Urinary bladder (tissue), 4 donors: ENCODE data around the gene PIK3R1. TPM values are rescaled to one million over a fixed set of nuclear protein-coding genes. Genes with fewer than 3 reads are reported as not detected.

Experiments
- DNase-seq: peaks from one replicate; pipeline ENCODE4 v3.0.0-alpha.2; 2015; ENCODE audit errors: extremely low spot score
- H3K27ac ChIP-seq: one replicate; pipeline ENCODE4 v1.5.1; 2013; ENCODE audit warnings: low read depth, mild to moderate bottlenecking, moderate library complexity
- H3K36me3 ChIP-seq: one replicate; pipeline ENCODE4 v1.6.1; 2013; ENCODE audit warnings: mild to moderate bottlenecking, moderate library complexity; ENCODE audit not compliant: insufficient read depth
- H3K4me1 ChIP-seq: one replicate; pipeline ENCODE4 v1.6.1; 2013; ENCODE audit warnings: mild to moderate bottlenecking, moderate library complexity; ENCODE audit not compliant: insufficient read depth
- H3K4me3 ChIP-seq: one replicate; pipeline ENCODE4 v1.5.1; 2013; ENCODE audit warnings: low read depth, low read length
- WGBS: extraction: QIAGEN DNeasy Blood & Tissue Kit; methylation state at CpG from one replicate; pipeline ENCODE4 v1.1.7; 2013; 5-methylcytosine and 5-hydroxymethylcytosine counted together
- polyA plus RNA-seq: library from polyadenylated mRNA; stranded (reverse); fragments of 200-250 nt; gene quantifications from one replicate; pipeline ENCODE4 v1.2.3, GENCODE V29; 2013
- total RNA-seq: library from RNA; depleted of rRNA; stranded (reverse); fragments of >200 nt; gene quantifications from one replicate; pipeline ENCODE4 v1.2.3, GENCODE V29; 2014
- donor health status: healthy with polysubstance abuse.
- donor health status: healthy.

The PIK3R1 gene
- total and polyA plus RNA-seq, 2 donors: 66.4 to 128 TPM

- no peak for DNase-seq
- no peaks in the 10 kb centered on the region for H3K36me3 ChIP-seq
- H3K27ac ChIP-seq: no peak overlapping the region
- H3K4me1 ChIP-seq: no peaks in the 10 kb centered on the region
- H3K4me3 ChIP-seq: no peak overlapping the region
Measured at GRCh38 chr5:68336200-68336599, 120.6 kb downstream of the PIK3R1 start.

DNA sequence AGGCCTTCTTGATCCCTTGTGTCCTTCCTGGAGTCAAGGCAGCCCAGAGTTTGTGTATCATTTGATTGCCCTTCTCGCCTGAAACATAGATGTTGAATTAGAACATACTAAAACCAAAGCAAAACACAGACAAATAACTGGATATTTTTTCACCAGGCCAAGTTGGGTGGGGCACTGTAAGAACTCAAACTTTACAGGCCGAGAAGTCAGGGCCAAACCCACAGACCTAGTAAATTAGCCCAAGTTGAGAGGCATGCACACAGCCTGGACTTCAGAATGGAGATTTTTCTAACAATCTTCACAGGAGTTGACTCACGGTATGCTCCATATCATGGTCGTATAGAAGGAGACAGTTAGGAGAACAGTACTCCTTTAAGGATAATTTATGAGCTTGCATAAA, 121.7 kb downstream of the PIK3R1 start:
- Histone ChIP-seq H3K4me3 (no peak overlapping the region), H3K4me1 (no peaks in the 10 kb centered on the region), H3K27ac (no peak overlapping the region), H3K36me3 (no peaks in the 10 kb centered on the region)
- 70% methylated on average over 4 of the region's 4 CpGs for WGBS
- no peak for DNase-seq

DNA sequence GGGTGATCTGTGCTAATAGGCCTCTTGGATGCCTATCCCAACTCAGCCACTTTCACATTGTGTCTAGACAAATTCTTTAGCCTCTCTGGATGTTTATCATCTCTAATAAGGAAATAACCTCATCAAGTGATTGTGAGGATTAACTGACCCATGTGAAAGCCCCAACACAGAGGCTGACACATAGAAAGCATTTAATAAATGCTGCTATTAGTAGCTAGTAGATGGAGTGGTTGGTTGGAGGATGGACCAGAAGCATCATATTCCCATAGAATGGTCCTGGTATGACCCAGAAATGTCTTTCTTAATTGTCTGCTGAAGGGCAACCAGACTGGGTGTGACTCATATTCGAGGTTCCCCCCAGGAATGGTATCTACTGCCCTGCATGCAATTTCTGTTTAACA, 124.4 kb downstream of the PIK3R1 start:
- H3K36me3 ChIP-seq: no peaks in the 10 kb centered on the region
- no peak overlapping the region for H3K4me3 ChIP-seq
- no peak overlapping the region for H3K27ac ChIP-seq
- no peak for DNase-seq
- WGBS: 71% methylated on average over 1 of the region's 1 CpG
- H3K4me1 ChIP-seq: no peaks in the 10 kb centered on the region

GRCh38 chr5:68341006-68341405, 125.5 kb downstream of the PIK3R1 start:
- Histone ChIP-seq H3K4me1 (no peaks in the 10 kb centered on the region), H3K36me3 (no peaks in the 10 kb centered on the region), H3K27ac (no peak overlapping the region), H3K4me3 (no peak overlapping the region)
- no peak for DNase-seq
- WGBS: 84% methylated on average over 3 of the region's 3 CpGs

- H3K27ac ChIP-seq: no peak overlapping the region
- DNase-seq: no peak
- H3K36me3 ChIP-seq: no peaks in the 10 kb centered on the region
- H3K4me1 ChIP-seq: no peaks in the 10 kb centered on the region
- WGBS: 70% methylated on average over 1 of the region's 1 CpG
- H3K4me3 ChIP-seq: no peak overlapping the region
Measured at GRCh38 chr5:68342693-68343092, 127.1 kb downstream of the PIK3R1 start.

- DNase-seq: no peak
- Histone ChIP-seq H3K36me3 (no peaks in the 10 kb centered on the region), H3K4me1 (no peaks in the 10 kb centered on the region), H3K4me3 (no peak overlapping the region), H3K27ac (no peak overlapping the region)
- 47% methylated on average over 5 of the region's 5 CpGs for WGBS
Measured at GRCh38 chr5:68343421-68343826, 127.9 kb downstream of the PIK3R1 start.

DNA sequence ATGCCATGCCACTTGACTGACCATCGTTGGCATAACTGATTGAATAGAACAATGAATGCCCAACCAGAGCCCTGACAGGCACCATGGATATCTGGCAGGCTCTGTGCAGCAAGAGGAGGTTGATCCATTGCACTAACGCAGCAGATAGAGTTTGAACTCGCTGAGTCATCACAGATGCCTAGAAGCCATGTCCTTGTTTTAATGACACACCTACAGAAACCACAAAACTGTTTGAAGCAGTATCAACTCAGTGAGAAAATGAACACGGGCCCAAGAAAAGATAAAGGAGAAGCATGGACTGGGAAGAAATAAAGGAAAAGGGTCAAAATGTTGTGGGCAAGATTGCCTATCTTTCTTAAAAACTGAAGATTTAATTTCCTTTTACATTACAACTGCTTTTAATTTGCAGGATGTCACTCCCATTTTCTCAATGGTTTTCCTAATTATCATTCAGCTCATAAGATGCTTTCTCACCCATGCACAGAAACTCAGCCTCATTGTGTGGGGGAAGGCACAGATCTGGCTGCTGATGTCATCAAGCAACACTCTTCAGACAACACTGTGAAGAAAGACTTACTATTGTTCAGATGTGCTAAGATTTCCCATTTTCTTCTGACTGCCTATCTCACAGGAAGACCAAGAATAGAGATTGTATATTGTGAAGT, 129.0 kb downstream of the PIK3R1 start:
- no peaks in the 10 kb centered on the region for H3K36me3 ChIP-seq
- no peaks in the 10 kb centered on the region for H3K4me1 ChIP-seq
- no peak overlapping the region for H3K4me3 ChIP-seq
- no peak for DNase-seq
- WGBS: 73% methylated on average over 4 of the region's 4 CpGs
- H3K27ac ChIP-seq: no peak overlapping the region

DNA sequence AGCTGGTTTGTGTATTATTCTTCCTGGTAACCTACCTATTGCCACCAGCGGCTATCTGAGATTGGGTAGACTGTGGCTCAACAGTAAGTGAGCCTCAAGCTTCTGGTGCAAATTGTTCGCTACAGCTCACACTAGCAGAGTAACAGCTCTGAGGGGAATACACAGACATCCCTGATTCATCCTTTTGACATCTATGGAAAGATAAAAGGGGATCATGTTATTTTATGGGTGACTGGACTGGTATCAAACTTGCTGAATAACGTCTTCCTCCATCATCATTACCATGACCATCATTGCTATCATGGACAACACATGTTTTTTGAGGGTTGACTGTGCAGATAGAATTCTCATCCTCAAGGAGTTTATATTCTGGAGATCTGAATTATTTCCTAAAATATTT, 129.6 kb downstream of the PIK3R1 start:
- no peak for DNase-seq
- WGBS: 76% methylated on average over 3 of the region's 3 CpGs
- H3K27ac ChIP-seq: no peak overlapping the region
- no peak overlapping the region for H3K4me3 ChIP-seq
- no peaks in the 10 kb centered on the region for H3K4me1 ChIP-seq
- H3K36me3 ChIP-seq: no peaks in the 10 kb centered on the region

- Histone ChIP-seq H3K27ac (no peak overlapping the region), H3K36me3 (no peaks in the 10 kb centered on the region), H3K4me1 (no peaks in the 10 kb centered on the region), H3K4me3 (no peak overlapping the region)
- 78% methylated on average over 1 of the region's 1 CpG for WGBS
- DNase-seq: no peak
Measured at GRCh38 chr5:68345582-68345981, 130.0 kb downstream of the PIK3R1 start.

DNA sequence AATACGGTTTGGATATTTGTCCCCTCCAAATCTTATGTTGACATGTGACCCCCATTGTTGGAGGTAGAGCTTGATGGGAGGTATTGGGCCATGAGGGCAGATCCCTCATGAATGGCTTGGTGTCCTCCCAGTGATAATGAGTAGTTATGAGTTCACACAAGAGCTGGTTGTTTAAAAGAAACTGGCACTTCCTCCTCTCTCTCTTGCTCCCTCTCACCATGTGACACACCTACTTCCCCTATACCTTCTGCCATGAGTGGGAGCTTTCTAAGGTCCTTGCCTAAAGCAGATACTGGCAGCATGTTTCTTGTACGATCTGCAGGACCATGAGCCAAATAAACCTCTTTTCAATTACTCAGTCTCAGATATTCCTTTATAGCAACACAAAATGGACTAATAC, 132.0 kb downstream of the PIK3R1 start:
- H3K36me3 ChIP-seq: no peaks in the 10 kb centered on the region
- no peak for DNase-seq
- no peak overlapping the region for H3K4me3 ChIP-seq
- H3K27ac ChIP-seq: no peak overlapping the region
- H3K4me1 ChIP-seq: no peaks in the 10 kb centered on the region
- WGBS: 92% methylated on average over 2 of the region's 2 CpGs

DNA sequence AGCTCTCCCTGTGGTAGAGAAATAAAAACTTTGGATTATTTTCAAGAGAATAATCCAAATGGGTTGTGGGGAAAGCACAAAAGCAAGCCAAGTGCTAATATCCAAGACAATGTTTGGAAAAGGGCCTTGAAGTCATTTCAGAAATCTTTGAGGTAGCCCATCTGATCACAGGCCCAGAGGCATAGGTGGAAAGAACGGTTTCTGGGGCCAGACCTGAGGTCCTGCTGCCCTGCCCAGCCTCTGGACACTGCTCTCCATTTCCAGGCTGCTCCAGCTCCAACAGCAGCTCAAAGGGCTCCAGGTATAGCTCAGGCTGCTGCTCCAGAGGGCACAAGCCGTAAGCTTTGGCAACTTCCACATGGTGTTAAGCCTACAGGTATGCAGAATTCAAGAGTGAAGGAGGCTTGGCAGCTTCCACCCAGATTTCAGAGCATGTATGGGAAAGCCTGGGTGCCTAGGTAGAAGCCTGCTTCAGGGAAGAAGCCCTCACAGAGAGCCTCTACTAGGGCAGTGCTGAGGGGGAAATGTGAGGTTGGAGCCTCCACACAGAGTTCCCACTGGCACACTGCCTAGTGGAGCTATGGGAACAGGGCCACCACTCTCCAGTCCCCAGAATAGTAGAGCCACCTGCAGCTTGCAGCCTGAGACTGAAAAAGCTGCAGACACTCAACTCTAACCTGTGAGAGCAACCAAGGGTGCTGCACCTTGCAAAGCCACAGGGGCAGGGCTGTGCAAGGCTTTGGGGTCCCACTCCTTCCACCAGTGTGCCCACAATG, 133.1 kb downstream of the PIK3R1 start:
- H3K36me3 ChIP-seq: no peaks in the 10 kb centered on the region
- H3K4me1 ChIP-seq: no peaks in the 10 kb centered on the region
- no peak for DNase-seq
- no peak overlapping the region for H3K27ac ChIP-seq
- H3K4me3 ChIP-seq: no peak overlapping the region
- WGBS: 93% methylated on average over 2 of the region's 2 CpGs

GRCh38 chr5:68350176-68350575, 134.6 kb downstream of the PIK3R1 start:
- Histone ChIP-seq H3K36me3 (no peaks in the 10 kb centered on the region), H3K27ac (no peak overlapping the region), H3K4me3 (no peak overlapping the region), H3K4me1 (no peaks in the 10 kb centered on the region)
- DNase-seq: no peak
- WGBS: 90% methylated on average over 4 of the region's 4 CpGs
